Progenitor cell of endocrine pancreas (in vitro differentiated cells): ENCODE data around the gene CTNNA2. TPM values are rescaled to one million over a fixed set of nuclear protein-coding genes. Genes with fewer than 3 reads are reported as not detected.

Experiments
- DNase-seq: peaks from one replicate; pipeline ENCODE4 v3.0.0; 2021; ENCODE audit warnings: low spot score; ENCODE audit not compliant: unreplicated experiment
- H3K27ac Mint-ChIP-seq: 2 replicates; pipeline ENCODE4 v1.8.0; 2021; ENCODE audit warnings: mild to moderate bottlenecking, moderate library complexity, mixed read lengths
- H3K27me3 Mint-ChIP-seq: 2 replicates; pipeline ENCODE4 v1.8.0; 2021; ENCODE audit warnings: mixed read lengths
- H3K36me3 Mint-ChIP-seq: 2 replicates; pipeline ENCODE4 v1.8.0; 2022; ENCODE audit warnings: mixed read lengths; ENCODE audit not compliant: insufficient read depth
- H3K4me1 Mint-ChIP-seq: 2 replicates; pipeline ENCODE4 v1.8.0; 2021; ENCODE audit warnings: low read depth, mixed read lengths
- H3K4me3 Mint-ChIP-seq: 2 replicates; pipeline ENCODE4 v1.8.0; 2021; ENCODE audit warnings: low read depth, mild to moderate bottlenecking, moderate library complexity, mixed read lengths
- H3K9me3 Mint-ChIP-seq: 2 replicates; pipeline ENCODE4 v1.8.0; 2021; ENCODE audit warnings: low read depth, mixed read lengths
- CTCF ChIP-seq: fragments of 200-600 bp; sonication (generic); IDR thresholded peaks from one replicate; pipeline ENCODE4 v1.5.0; 2021; ENCODE audit warnings: antibody characterized with exemption, mild to moderate bottlenecking; ENCODE audit not compliant: unreplicated experiment
- long read RNA-seq: library from polyadenylated mRNA; unstranded; transcript quantifications from one replicate; pipeline ENCODE4 v2.0.0, GENCODE V29; 2020
- total RNA-seq: library from RNA; stranded (reverse); gene quantifications from 2 replicates; pipeline ENCODE4 v1.2.1, GENCODE V29; 2021

Gene CTNNA2
- total RNA-seq = 8.5 and 10.2 TPM in 2 replicates
- long read RNA-seq, partial matches to known transcripts = 3 of 6 reads
- long read RNA-seq, other reads (novel, unspliced or antisense) = 3 of 6 reads

GRCh38 chr2:79512442-79513401, at the start of gene CTNNA2:
Gene CTNNA2 (plus strand): TSS chr2:79513051.
- H3K9me3 Mint-ChIP-seq = no peaks in the 10 kb centered on the region
- H3K4me3 Mint-ChIP-seq = peak within 1 kb of the TSS; percentile 78
- DNase-seq = peak; percentile 87
- peaks cover 41% of the 10 kb centered on the region for H3K27me3 Mint-ChIP-seq
- H3K36me3 Mint-ChIP-seq = no peaks in the 10 kb centered on the region
- H3K27ac Mint-ChIP-seq = peak within 1 kb of the TSS; percentile 55
- H3K4me1 Mint-ChIP-seq = peaks cover 5% of the 10 kb centered on the region
- peak; percentile 54 for TF ChIP-seq CTCF

- TF ChIP-seq CTCF = no peak
- H3K27ac Mint-ChIP-seq = no peak overlapping the region
- H3K9me3 Mint-ChIP-seq = no peaks in the 10 kb centered on the region
- no peaks in the 10 kb centered on the region for H3K36me3 Mint-ChIP-seq
- no peak for DNase-seq
- H3K4me3 Mint-ChIP-seq = no peak overlapping the region
- no peaks in the 10 kb centered on the region for H3K4me1 Mint-ChIP-seq
- no peaks in the 10 kb centered on the region for H3K27me3 Mint-ChIP-seq
These were observed 25.5 kb upstream of the CTNNA2 start for GRCh38 chr2:79487399-79487798.

- Mint-ChIP-seq H3K4me3 (peak overlapping the region; percentile 28), H3K36me3 (no peaks in the 10 kb centered on the region), H3K9me3 (no peaks in the 10 kb centered on the region), H3K4me1 (peaks cover 5% of the 10 kb centered on the region), H3K27me3 (peaks cover 41% of the 10 kb centered on the region), H3K27ac (no peak overlapping the region)
- peak; percentile 62 for DNase-seq
- TF ChIP-seq CTCF = no peak
These were observed 1.4 kb upstream of the CTNNA2 start for GRCh38 chr2:79511320-79511951.

- no peak overlapping the region for H3K27ac Mint-ChIP-seq
- DNase-seq = no peak
- H3K36me3 Mint-ChIP-seq = no peaks in the 10 kb centered on the region
- no peak for TF ChIP-seq CTCF
- peaks cover 37% of the 10 kb centered on the region for H3K27me3 Mint-ChIP-seq
- peaks cover 5% of the 10 kb centered on the region for H3K4me1 Mint-ChIP-seq
- H3K9me3 Mint-ChIP-seq = no peaks in the 10 kb centered on the region
- H3K4me3 Mint-ChIP-seq = peak overlapping the region; percentile 70
These were observed 860 bp downstream of the CTNNA2 start for GRCh38 chr2:79513711-79514110.

GRCh38 chr2:79529636-79530035, 16.8 kb downstream of the CTNNA2 start:
- DNase-seq = no peak
- Mint-ChIP-seq H3K27ac (no peak overlapping the region), H3K36me3 (no peaks in the 10 kb centered on the region), H3K9me3 (no peaks in the 10 kb centered on the region), H3K4me1 (no peaks in the 10 kb centered on the region), H3K4me3 (no peak overlapping the region), H3K27me3 (peaks cover 6% of the 10 kb centered on the region)
- no peak for TF ChIP-seq CTCF
